ENCODE data around the gene CHST6. TPM values are rescaled to one million over a fixed set of nuclear protein-coding genes. Genes with fewer than 3 reads are reported as not detected.
"Not testable (repeated sequence)": the region's sequence is repeated elsewhere in the genome, so short reads cannot be mapped to it uniquely, and the experiment has no call there.

The CHST6 gene
- total RNA-seq, 1 donor from 2014 or later = 0.58 TPM

DNA sequence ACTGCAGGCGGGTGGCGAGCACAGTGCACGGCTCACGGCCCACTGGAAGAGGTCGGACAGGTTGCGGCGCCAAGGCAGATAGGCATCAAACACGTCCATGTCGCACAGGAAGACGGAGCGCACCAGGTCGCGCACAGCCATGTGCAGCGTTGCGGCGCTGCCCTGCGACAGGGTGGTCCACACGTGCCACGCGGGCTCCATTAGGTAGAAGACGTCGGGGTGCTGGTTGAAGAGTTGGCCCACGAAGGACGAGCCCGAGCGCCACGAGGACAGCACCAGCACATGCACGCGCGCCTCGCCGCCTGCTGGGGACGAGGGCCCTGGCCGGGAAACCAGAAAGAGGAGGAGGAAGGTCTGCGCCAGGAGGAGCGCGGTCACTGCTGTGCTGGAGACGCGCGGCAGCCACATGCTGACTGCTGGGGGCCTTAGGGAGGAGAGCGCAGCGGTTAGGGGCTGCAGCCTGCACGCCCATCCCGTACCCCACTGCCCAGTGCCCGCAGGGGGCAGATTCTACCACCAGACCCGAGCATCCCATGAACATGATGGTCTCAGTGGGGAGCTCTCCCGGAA is 15.7 kb downstream of the CHST6 start:
- no peak for ATAC-seq

DNA sequence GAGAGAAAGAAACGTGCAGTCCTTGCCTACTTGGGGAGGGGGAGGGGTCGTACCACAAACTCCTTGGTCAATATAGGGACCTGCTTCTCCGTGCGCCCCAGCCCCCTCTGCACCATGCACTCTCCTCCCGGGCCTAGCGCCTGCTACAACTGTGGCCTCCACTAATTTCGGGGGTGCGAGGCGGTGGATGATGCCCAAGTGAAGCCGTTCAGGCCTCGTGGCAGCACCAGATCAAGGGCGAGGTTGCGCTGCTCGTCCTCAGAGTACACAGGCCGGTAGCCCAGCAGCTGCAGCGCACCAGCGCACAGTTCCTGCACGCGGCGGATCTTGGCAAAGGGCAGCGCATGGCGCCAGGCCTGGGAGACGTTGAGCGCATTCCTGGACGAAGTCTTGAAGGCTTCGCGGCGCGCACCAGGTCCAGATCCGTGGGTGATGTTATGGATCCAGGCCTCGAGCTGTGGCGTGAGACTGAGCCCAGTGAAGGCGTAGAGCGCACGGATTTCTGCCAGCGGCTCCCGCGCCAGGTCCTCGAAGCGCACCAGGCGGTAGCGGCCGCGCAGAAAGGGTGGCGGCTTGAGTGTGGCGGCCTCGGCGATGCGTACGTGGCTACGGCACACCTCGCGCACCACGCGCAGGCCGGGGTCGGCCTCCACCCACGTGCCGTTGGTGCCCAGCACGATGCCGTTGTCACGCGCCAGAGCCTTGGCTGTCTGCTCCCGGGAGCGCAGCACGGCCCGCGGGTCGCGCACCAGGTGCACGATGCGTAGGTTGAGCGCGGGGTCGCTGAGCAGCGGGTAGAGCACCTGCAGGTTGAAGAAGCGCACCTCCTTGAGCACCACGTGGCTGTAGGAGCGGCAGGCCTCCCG is 16.5 kb downstream of the CHST6 start:
- ATAC-seq (no peak), DNase-seq (ENCODE audit: low spot score) (no peak)
- intact Hi-C loops (cut with DNase I) = loop anchor here (5.0 kb wide), 1 partner anchor 289 kb away; no protein-coding TSS in a partner anchor

More for the DNA sequence above, 15.7 kb downstream of the CHST6 start:
- intact Hi-C loops (cut with DNase I) = loop anchor here (5.0 kb wide), 1 partner anchor 288 kb away; no protein-coding TSS in a partner anchor
- no peak for DNase-seq (ENCODE audit: low spot score)

DNA sequence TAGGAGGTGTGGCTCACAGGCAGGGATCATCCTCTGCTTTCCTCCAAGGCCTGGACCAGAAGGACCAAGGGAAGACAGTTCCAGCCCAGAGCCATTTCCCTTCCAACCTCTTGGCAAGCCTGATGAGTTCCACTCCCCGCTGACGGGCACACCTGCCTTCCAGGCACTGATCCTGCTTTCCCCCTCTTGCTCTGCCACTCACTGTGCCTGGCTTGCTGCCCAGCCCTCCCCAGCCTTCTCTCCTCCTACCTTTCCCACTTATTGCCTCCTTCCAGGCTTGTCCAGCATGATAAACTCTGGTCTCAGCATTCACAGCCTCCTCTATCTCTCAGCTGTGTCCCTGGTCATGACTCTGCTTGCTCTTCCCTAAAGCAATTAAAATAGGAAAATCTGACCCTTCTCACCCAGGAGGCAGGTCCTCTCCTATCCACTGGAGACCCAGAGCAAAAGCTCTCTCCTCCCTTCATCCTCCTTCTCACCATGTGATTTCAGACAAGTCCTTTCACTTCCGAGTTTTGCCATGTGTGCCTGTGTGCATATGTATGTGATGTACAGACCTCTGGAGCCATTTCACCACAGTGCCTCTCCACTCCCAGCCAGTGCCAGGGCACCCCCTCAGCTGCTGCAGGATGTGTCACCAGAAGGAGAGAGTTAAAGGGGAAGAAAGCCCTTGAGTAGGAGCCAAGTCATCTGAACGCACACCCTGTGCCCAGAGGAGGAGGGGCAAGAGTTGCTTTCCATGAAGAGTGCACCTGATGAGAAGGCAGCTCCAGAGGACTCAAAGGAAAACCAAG is 17.4 kb downstream of the CHST6 start:
- intact Hi-C loops (cut with DNase I) = loop anchor here (5.0 kb wide), 1 partner anchor 289 kb away; no protein-coding TSS in a partner anchor
- ATAC-seq (peak; percentile 32), DNase-seq (ENCODE audit: low spot score) (no peak)

DNA sequence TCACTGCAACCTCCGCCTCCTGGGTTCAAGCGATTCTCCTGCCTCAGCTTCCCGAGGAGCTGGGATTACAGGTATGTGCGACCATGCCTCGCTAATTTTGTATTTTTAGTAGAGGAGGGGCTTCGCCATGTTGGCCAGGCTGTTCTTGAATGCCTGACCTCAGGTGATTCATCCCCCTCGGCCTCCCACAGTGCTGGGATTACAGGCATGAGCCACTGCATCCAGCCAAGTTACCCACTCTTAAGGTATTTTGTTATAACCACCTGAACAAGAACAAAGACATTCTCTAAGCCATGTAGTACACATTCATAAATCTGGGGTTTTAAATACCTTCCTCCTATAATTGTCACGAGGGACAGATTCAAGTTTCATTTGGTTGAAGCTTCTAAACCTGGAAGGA is 18.4 kb downstream of the CHST6 start:
- DNase-seq (ENCODE audit: low spot score) (no peak), ATAC-seq (no peak)
- intact Hi-C loops (cut with DNase I) = loop anchor here (5.0 kb wide), 1 partner anchor 290 kb away; no protein-coding TSS in a partner anchor

DNA sequence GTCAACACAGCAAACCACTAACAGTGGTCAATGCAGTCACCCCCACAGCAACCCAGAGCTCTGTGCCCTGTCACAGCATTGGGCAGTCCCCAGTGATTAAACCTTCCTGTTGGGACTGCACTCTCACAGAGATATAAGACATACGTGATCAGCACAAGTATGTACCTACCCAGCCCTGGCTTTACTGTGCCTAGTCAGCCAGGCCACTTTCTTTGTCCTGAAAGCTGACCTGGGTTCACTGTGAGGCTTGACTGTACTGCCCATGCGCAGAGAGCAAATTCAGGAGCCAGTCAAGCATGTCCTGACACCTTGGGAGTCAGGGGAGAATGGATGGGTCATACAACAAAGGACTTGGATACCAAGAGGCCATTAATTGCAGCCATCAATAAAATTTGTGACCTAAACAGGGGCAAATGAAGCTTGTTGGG is 19.8 kb downstream of the CHST6 start:
- intact Hi-C loops (cut with DNase I) = loop anchor here (5.0 kb wide), 1 partner anchor 292 kb away; no protein-coding TSS in a partner anchor
- ATAC-seq = no peak
- no peak for DNase-seq (ENCODE audit: low spot score)

DNA sequence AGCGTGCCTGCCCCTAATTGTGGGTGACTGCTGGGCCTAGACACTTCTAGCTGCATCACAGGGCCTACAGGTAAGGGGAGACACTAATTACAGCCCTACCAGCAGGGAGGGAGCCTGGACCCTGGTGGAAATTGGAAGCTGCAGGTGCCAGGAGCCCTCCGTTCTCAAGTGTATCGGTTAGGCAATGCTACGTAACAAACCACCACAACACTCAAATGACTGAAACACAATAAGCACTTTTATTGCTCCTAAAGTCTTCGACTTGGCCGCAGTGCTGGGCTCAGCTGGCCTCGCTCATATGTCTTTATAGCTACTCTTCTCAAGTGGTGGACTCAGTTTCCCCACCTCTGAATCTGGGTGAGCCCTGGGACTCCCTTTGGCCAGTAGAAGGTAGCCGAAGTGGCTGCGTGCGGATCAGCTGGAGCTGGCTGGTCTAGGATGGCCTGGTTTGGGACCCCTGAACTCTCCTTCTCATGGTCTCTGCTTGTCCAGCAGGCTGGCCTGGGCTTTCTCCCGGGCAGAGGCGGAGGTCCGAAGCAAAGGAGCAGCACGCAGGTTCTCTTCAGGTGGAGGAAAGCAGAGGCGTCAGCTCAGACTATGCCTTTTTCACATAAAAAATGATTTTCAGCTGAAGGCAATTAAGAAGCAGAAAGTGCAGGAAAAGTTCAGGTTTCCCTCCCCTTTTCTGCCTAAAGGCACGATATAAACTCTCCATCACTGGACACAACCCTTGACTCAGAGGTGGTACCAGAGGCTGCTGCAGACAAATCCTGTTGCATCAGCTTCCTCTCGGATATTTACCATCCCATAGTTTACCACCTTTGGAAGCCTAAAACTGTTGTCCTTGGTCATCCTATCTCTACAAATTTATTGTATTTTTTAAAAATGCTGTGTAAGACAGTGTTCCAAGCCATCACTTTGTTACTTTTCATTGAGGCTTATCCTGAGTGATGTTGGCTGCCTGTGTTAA is 22.0 kb downstream of the CHST6 start:
- intact Hi-C loops (cut with DNase I) = no loop called here
- ATAC-seq (no peak), DNase-seq (ENCODE audit: low spot score) (no peak)

DNA sequence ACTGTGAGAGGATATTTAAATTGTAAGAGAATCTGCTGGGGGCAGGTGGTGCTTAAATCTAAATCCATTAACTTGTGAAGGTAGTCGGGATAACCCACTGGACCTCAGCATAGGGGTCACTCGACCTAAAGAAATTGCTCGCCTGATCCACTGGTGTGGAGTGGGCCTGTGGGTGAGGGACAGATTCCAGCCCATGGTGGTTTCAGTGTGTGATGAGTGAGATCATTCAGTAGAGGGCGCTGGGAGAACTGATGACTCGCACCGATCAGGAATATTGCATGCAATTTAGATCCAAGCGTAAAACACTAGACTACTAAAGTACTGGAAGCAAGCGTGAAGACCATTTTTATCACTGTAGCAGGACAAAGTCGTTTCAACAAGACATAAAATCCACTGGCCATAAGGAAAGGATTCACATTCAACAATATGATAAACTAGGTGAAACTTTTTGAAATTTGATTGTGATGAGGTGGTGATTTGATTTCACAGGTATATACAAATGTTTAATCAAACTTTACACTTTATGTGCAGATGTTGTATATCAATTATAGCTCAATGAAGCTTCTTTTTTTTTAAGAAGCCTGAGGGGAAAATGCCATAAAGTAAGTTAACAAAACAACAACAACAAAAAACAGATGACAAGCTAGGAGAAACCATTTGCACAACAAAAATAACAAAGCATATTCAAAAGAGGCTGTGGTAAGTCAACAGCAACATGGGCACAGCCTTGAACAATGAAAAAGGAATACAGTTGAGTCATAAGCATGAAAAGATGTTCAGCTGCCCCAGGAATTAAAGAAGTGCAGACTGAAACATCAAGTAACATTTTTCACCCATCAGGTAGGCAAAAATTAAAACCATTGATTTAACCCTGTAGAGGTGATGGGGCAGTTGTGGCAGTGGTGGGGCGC is 23.3 kb downstream of the CHST6 start:
- intact Hi-C loops (cut with DNase I) = no loop called here
- peak; percentile 66 for DNase-seq (ENCODE audit: low spot score)
- ATAC-seq = peak; percentile 94

DNA sequence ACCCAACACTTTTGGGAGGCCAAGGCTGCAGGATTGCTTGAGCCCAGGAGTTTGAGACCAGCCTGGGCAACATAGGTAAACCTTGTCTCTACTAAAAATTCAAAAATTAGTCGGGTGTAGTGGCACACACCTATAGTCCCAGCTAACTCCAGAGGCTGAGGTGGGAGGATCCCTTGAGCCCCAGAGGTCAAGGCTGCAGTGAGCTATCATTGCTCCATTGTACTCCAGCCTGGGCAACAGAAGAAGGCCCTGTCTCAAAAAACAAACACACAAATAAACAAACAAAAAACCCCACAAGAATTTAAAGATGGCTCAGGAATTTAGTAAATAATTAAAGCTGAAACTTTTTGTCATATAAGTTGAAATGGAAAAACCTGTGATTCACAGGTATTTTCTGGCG is 28.5 kb downstream of the CHST6 start:
- intact Hi-C loops (cut with DNase I) = no loop called here
- ATAC-seq = no peak
- no peak for DNase-seq (ENCODE audit: low spot score)

DNA sequence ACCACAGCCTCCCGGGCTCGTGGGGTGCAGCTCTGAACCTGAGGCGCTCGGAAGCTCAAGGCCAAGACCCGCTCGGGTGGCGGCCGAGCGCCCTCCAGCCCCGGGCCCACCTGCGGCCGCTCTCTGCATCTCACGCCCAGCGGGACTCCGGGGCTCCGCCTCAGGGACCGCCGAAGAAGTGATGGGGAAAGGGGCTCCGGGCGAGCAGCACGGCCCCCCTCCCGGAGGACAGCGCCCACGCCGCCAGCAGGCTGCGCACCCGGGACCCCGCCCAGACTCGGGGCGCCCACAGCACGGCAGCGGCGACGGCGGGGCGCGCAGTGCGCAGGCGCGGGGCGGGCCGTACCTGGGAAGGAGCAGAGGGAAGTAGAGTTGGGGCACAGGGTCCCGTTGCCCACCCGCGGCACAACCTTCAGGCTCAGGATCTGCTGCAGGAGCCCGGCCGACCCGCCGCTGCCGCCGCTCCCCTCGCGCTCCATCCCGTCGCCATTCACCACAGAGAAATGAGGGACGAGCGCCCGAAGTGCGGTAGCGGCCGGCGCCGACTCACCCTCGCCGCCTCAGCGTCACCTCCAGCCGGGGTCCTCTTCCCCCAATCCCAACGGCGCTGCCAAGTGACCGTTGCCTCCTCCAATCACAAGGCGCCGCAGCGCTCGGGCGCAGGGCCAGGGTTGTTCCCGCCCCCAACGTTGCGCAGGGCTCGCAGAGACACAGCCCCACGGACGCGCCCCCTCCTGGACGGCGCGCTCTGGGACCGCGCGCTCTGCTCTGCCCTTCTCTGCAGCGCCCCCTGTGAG is 30.9 kb downstream of the CHST6 start, which contains the start of gene TMEM170A:
Gene TMEM170A (minus strand): TSS at position 568 of the 797 bp plus-strand sequence. CDS start 89 bp downstream, at position 479.
- intact Hi-C loops (cut with DNase I) = no loop called here
- DNase-seq (ENCODE audit: low spot score) (peak; percentile 100), ATAC-seq (peak; percentile 99)

DNA sequence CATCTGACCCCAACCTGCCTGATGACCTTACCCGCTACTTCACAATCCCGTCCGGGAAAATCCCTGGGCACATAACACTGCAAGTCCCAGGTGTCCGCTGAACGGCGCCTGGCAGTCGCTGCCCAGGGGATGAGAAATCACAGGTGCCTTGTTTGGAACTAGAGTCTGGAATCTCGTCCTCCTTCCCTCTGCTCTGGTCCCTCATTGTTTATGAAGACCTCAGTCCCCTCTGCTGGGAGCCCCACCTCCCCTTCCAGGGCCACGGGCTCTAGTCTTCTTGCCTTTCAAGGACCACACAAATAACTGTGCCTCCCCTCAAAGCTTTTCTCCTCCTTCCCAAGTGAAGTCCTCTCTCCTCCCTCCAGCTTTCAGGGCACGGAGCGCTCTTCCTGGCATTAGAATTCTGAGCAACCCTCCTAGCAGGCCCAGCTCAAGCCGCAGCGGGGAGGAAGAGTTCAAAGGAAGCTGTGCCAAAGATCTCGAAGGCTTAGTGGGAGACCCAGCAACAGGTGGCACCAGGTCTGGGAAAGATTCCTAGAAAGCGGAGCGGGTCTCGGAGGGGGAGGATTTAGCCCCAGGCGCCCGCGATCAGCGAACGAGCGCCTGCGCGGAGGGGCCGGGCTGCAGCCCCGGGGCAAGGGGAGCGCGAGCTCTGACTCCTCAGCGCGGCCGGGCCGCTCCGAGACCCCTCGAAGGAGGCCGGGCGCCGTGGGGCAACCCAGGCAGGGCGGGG is 31.7 kb downstream of the CHST6 start:
- intact Hi-C loops (cut with DNase I); DNase-seq (ENCODE audit: low spot score): not testable (repeated sequence)
- ATAC-seq = peak; percentile 2

DNA sequence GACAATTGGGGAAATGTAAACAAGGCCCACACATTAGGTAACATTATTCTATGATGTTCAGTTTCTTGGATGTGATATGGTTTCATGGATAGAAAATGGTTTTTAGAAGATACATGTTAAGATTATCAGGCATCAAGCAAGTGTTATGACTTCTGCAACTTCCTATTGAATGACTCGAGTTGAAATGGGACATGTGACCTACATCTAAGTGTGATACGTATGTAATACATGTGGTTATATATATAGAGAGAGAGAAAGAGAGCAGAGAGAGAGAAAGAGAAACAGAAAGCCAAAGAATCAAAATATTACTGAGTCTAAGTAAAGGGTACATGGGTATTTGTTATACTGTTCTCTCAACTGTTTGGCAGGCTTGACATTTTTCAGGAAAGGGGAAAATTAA is 32.4 kb downstream of the CHST6 start:
- no peak for DNase-seq (ENCODE audit: low spot score)
- intact Hi-C loops (cut with DNase I) = no loop called here

DNA sequence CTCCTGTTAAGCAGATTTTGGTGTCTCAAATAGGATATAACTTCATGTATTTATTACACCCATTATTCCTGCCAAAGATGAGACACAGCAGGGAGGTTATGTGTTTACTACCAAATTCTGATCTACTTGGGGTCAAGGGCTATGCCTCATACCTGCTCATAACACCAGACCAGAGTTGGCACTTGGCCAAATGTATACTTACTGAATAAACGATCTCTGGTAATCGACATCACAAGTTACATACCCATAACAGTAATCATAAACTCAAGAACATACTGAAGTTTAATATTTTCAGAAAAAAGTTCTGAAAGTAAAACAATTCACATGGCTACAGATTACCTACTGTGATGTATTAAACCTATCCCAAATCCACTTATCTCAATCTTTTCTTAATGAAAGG is 33.7 kb downstream of the CHST6 start:
- intact Hi-C loops (cut with DNase I) = no loop called here
- no peak for ATAC-seq
- DNase-seq (ENCODE audit: low spot score) = no peak

More for the DNA sequence above, 32.4 kb downstream of the CHST6 start:
- no peak for ATAC-seq

DNA sequence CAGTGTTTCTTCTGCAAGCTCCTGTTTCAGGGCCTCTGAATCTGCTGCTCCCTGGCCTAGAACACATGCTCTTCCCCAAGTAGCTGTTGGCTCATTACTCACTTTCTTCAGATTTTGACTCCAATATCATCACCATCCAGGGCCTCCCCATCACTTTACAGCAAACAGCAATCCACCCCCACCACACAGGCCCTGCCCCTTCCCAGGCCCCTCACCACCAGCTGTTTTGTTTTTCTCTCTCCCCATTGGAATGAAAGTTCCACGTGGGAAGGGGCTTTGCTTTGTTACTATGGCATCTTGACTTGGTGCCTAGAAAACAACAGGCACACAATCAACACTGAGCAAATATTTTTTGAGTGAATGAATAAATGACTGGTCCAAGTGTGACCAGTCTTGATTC is 34.8 kb downstream of the CHST6 start:
- intact Hi-C loops (cut with DNase I) = no loop called here
- ATAC-seq (no peak), DNase-seq (ENCODE audit: low spot score) (no peak)

DNA sequence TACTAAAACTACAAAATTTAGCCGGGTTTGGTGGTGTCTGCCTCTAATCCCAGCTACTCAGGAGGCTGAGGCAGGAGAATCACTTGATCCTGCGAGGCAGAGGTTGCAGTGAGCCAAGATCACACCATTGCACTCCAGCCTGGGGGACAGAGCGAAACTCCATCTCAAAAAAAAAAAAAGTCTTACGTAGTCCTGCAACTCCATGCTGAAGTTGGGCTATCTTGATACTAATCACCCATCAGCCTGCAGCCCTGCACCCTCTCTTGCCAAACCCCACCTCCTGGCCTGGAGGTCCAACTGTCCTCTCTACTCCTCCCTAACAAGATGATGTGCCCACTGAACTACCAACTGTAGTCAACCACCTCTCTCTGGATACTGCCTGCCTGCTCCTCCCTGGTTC is 35.5 kb downstream of the CHST6 start:
- DNase-seq (ENCODE audit: low spot score) (no peak), ATAC-seq (no peak)
- intact Hi-C loops (cut with DNase I) = no loop called here

DNA sequence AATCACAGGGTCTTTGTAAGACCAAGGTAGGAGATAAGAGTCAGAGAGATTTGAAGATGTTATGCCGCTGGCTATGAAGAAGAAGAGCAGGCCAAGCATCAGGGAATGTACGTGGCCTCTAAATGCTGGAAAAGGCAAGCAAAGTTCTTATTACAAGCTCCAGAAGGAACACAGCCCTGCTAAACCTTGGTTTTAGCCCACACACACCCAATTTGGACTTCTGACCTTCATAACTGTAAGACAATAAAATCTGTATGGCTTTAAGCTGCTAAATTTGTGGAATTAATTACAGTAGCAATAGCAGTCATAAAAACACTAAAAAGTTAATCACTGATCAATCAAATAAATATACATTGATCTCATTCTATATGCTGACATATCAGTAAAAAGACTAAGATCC is 36.8 kb downstream of the CHST6 start:
- DNase-seq (ENCODE audit: low spot score) = no peak
- no peak for ATAC-seq
- intact Hi-C loops (cut with DNase I) = no loop called here

DNA sequence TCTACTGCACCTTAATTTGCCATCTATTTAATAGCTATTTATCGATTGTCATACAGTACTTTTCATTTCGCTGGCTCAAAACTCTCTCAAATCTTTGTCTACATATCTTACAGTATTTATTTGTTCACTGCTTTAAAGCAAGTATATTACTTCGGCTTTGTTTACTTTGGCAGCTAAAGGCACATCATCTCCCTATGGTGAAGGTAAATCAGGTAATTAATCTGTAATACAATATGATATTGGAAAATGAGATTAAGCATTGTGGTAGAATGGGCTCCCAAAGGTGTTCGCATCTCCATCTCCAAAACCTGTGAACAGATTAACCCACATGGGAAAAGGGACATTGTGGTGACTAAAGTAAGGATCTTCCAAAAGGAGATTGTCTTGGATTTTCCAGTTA is 37.2 kb downstream of the CHST6 start:
- ATAC-seq = no peak
- no peak for DNase-seq (ENCODE audit: low spot score)
- intact Hi-C loops (cut with DNase I) = no loop called here

Measured in sciatic nerve (tissue), 2 donors.